ENCODE measurements around the gene MUC6. TPM values are rescaled to one million over a fixed set of nuclear protein-coding genes. Genes with fewer than 3 reads are reported as not detected.
"Not testable (repeated sequence)": the region's sequence is repeated elsewhere in the genome, so short reads cannot be mapped to it uniquely, and the experiment has no call there.

Gene MUC6
- polyA plus RNA-seq, 1 of the 3 experiments (the other 2 are of a cell fraction): not detected

DNA sequence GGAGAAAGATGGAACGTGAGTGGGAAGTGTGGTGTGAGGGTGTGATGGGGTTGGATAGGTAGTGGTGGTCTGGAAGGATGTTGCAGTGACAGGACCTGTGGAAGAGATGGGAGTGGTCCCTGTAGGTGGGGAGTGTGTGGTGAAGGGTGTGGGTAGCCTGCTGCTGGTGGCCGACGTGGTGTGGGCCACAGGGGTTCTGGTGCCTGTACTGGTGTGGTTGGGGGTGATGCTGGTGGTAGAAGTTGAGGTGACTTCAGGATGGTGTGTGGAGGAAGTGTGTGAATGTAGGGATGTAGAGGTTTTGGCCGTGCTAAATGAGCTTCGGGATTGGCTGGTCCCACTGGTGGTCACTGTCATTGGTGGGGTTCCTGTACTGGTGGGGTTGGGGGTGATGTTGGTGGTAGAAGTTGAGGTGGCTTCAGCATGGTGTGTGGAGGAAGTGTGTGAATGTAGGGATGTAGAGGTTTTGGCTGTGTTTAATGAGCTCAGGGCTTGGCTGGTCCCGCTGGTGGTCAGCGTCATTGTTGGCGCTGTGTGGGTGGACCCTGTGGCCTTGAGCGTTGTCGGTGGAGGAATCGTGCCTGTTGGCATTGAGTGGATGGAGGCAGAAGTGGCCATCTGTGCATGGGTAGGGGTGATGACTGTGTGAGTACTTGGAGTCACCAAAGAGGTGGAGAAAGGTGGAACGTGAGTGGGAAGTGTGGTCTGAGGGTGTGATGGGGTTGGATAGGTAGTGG is 19.1 kb downstream of the MUC6 start:
- no peak for DNase-seq
- no peak overlapping the region for H3K27ac ChIP-seq (ENCODE audit: low read depth in 2 of 2, low read length in 1 of 2)
- ChIA-PET CTCF (interaction anchor here (1.0 kb wide), 1 partner anchor 65 kb away, joined by 3 read pairs; no protein-coding TSS in a partner anchor), POLR2A (no interaction called here)
- H3K9me3 ChIP-seq: no peaks in the 10 kb centered on the region
- no peaks in the 10 kb centered on the region for H3K4me1 ChIP-seq (ENCODE audit: control insufficient read depth in 1 of 2, insufficient read depth in 2 of 2, low read depth in 1 of 2, low read length in 1 of 2)
- H2AFZ ChIP-seq (ENCODE audit: low read depth): no peak overlapping the region
- no peak overlapping the region for H3K4me3 ChIP-seq (ENCODE audit: low read depth in 2 of 2, low read length in 1 of 2)
- no peaks in the 10 kb centered on the region for H3K79me2 ChIP-seq (ENCODE audit: insufficient read depth)
- TF ChIP-seq, protein P1, sequence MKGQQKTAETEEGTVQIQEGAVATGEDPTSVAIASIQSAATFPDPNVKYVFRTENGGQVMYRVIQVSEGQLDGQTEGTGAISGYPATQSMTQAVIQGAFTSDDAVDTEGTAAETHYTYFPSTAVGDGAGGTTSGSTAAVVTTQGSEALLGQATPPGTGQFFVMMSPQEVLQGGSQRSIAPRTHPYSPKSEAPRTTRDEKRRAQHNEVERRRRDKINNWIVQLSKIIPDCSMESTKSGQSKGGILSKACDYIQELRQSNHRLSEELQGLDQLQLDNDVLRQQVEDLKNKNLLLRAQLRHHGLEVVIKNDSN (IDR thresholded peaks at IDR 0.05; ENCODE audit: borderline replicate concordance, low read depth): no peak
- TF ChIP-seq, protein P2, sequence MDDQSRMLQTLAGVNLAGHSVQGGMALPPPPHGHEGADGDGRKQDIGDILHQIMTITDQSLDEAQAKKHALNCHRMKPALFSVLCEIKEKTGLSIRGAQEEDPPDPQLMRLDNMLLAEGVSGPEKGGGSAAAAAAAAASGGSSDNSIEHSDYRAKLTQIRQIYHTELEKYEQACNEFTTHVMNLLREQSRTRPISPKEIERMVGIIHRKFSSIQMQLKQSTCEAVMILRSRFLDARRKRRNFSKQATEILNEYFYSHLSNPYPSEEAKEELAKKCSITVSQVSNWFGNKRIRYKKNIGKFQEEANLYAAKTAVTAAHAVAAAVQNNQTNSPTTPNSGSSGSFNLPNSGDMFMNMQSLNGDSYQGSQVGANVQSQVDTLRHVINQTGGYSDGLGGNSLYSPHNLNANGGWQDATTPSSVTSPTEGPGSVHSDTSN (IDR thresholded peaks at IDR 0.05): no peak
- TF ChIP-seq, protein P3, sequence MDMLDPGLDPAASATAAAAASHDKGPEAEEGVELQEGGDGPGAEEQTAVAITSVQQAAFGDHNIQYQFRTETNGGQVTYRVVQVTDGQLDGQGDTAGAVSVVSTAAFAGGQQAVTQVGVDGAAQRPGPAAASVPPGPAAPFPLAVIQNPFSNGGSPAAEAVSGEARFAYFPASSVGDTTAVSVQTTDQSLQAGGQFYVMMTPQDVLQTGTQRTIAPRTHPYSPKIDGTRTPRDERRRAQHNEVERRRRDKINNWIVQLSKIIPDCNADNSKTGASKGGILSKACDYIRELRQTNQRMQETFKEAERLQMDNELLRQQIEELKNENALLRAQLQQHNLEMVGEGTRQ (IDR thresholded peaks at IDR 0.05; ENCODE audit: borderline replicate concordance, low read depth, low read length): no peak
- TF ChIP-seq FOXJ3 (CRISPR knock-in tag; IDR thresholded peaks at IDR 0.05): no peak
- TF ChIP-seq RFX5 (IDR thresholded peaks at IDR 0.05; ENCODE audit: low read length): no peak
- no peak overlapping the region for H3K9ac ChIP-seq
- H3F3A ChIP-seq (replicated peaks; ENCODE audit: insufficient read depth): no peaks in the 10 kb centered on the region
- no peaks in the 10 kb centered on the region for H3K36me3 ChIP-seq (replicated peaks in 1 of 2; ENCODE audit: control insufficient read depth in 1 of 2, insufficient read depth in 2 of 2, low read length in 1 of 2)
- H3K9me2 ChIP-seq: no peaks in the 10 kb centered on the region
- no peaks in the 10 kb centered on the region for H4K20me1 ChIP-seq (ENCODE audit: insufficient read depth)
- WGBS (ENCODE audit: low lambda C conversion rate): 79% methylated on average over 12 of the region's 12 CpGs
- H3K4me2 ChIP-seq: no peak overlapping the region
- no peaks in the 10 kb centered on the region for H3K27me3 ChIP-seq (ENCODE audit: insufficient read depth)

DNA sequence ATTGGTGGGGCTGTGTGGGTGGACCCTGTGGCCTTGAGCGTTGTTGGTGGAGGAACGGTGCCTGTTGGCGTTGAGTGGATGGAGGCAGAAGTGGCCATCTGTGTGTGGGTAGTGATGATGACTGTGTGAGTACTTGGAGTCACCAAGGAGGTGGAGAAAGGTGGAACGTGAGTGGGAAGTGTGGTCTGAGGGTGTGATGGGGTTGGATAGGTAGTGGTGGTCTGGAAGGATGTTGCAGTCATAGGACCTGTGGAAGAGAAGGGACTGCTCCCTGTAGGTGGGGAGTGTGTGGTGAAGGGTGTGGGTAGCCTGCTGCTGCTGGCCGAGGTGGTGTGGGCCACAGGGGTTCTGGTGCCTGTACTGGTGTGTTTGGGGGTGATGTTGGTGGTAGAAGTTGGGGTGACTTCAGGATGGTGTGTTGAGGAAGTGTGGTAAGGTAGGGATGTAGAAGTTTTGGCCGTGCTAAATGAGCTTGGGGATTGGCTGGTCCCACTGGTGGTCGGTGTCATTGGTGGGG is 19.9 kb downstream of the MUC6 start:
- H3K4me1 ChIP-seq (ENCODE audit: control insufficient read depth in 1 of 2, insufficient read depth in 2 of 2, low read depth in 1 of 2, low read length in 1 of 2); H4K20me1 ChIP-seq (ENCODE audit: insufficient read depth); H3K4me2 ChIP-seq; H3K27ac ChIP-seq (ENCODE audit: low read depth in 2 of 2, low read length in 1 of 2); DNase-seq; H3F3A ChIP-seq (replicated peaks; ENCODE audit: insufficient read depth); H3K9ac ChIP-seq; H2AFZ ChIP-seq (ENCODE audit: low read depth); H3K79me2 ChIP-seq (ENCODE audit: insufficient read depth); H3K4me3 ChIP-seq (ENCODE audit: low read depth in 2 of 2, low read length in 1 of 2); H3K27me3 ChIP-seq (ENCODE audit: insufficient read depth); H3K36me3 ChIP-seq (replicated peaks in 1 of 2; ENCODE audit: control insufficient read depth in 1 of 2, insufficient read depth in 2 of 2, low read length in 1 of 2); POLR2A ChIA-PET; H3K9me2 ChIP-seq; H3K9me3 ChIP-seq: not testable (repeated sequence)
- CTCF ChIA-PET: interaction anchor here (0.6 to 1.2 kb wide), 3 partner anchors 34 to 372 kb away, joined by 3 to 4 read pairs (median 3); no protein-coding TSS in a partner anchor
- WGBS (ENCODE audit: low lambda C conversion rate): 65% methylated on average over 7 of the region's 7 CpGs

All from SK-N-SH (cell line).